Activated T-helper 17 cell treated with anti-CD3 and anti-CD28 coated beads, Interleukin-2, amount 50 U/mL, for 72 hours (primary cell): ENCODE data around the gene KRT3. TPM values are rescaled to one million over a fixed set of nuclear protein-coding genes. Genes with fewer than 3 reads are reported as not detected.

Experiments used
- ATAC-seq: fragments of 150-1000 bp; cut with Tn5 transposase; replicated peaks from 2 replicates; pipeline ENCODE4 v1.10.0; 2021; ENCODE audit warnings: mild to moderate bottlenecking, moderate library complexity
- H3K27ac Mint-ChIP-seq: one replicate; pipeline ENCODE4 v1.8.0; 2022; ENCODE audit warnings: mixed read lengths
- H3K27me3 Mint-ChIP-seq: one replicate; pipeline ENCODE4 v1.8.0; 2022; ENCODE audit warnings: mixed read lengths
- H3K36me3 Mint-ChIP-seq: one replicate; pipeline ENCODE4 v1.8.0; 2022; ENCODE audit warnings: low read depth, mild to moderate bottlenecking, mixed read lengths
- H3K4me1 Mint-ChIP-seq: one replicate; pipeline ENCODE4 v1.8.0; 2022; ENCODE audit warnings: mixed read lengths
- H3K4me3 Mint-ChIP-seq: one replicate; pipeline ENCODE4 v1.8.0; 2022; ENCODE audit warnings: mild to moderate bottlenecking, mixed read lengths
- H3K9me3 Mint-ChIP-seq: one replicate; pipeline ENCODE4 v1.8.0; 2022; ENCODE audit warnings: mixed read lengths
- total RNA-seq, 2 donors: library from RNA; stranded (reverse); gene quantifications; one replicate each; pipeline ENCODE4 v1.2.3, GENCODE V29; 2022

The KRT3 gene
- not detected for total RNA-seq

GRCh38 chr12:52795694-52796428 is at the start of gene KRT3:
Gene KRT3, minus strand, starts transcription at chr12:52796117. Its CDS starts 75 bp downstream, at chr12:52796042.
- H3K4me3 Mint-ChIP-seq: no peak within 1 kb of the TSS

GRCh38 chr12:52844386-52844785 is 48.5 kb upstream of the KRT3 start:
- Mint-ChIP-seq H3K4me1 (no peaks in the 10 kb centered on the region), H3K36me3 (no peaks in the 10 kb centered on the region), H3K9me3 (no peaks in the 10 kb centered on the region), H3K4me3 (no peak overlapping the region), H3K27ac (no peak overlapping the region), H3K27me3 (peaks cover 11% of the 10 kb centered on the region)
- ATAC-seq: no peak

More at GRCh38 chr12:52795694-52796428, at the start of gene KRT3:
- no peak for ATAC-seq
- Mint-ChIP-seq H3K4me1 (no peaks in the 10 kb centered on the region), H3K27me3 (peaks cover 8% of the 10 kb centered on the region), H3K27ac (no peak within 1 kb of the TSS), H3K9me3 (no peaks in the 10 kb centered on the region), H3K36me3 (no peaks in the 10 kb centered on the region)

GRCh38 chr12:52839436-52840105 is 43.7 kb upstream of the KRT3 start:
- Mint-ChIP-seq H3K36me3 (no peaks in the 10 kb centered on the region), H3K27me3 (peaks cover 27% of the 10 kb centered on the region), H3K4me3 (no peak overlapping the region), H3K4me1 (peaks cover 10% of the 10 kb centered on the region), H3K9me3 (no peaks in the 10 kb centered on the region), H3K27ac (no peak overlapping the region)
- ATAC-seq: no peak

GRCh38 chr12:52838609-52839435 is 42.9 kb upstream of the KRT3 start:
- Mint-ChIP-seq H3K4me1 (peaks cover 10% of the 10 kb centered on the region), H3K9me3 (no peaks in the 10 kb centered on the region), H3K36me3 (no peaks in the 10 kb centered on the region), H3K27ac (no peak overlapping the region), H3K27me3 (peaks cover 27% of the 10 kb centered on the region), H3K4me3 (no peak overlapping the region)
- no peak for ATAC-seq

- no peak for ATAC-seq
- peaks cover 10% of the 10 kb centered on the region for H3K4me1 Mint-ChIP-seq
- no peaks in the 10 kb centered on the region for H3K9me3 Mint-ChIP-seq
- no peak overlapping the region for H3K4me3 Mint-ChIP-seq
- H3K27me3 Mint-ChIP-seq: peaks cover 27% of the 10 kb centered on the region
- H3K27ac Mint-ChIP-seq: peak overlapping the region; percentile 25
- H3K36me3 Mint-ChIP-seq: no peaks in the 10 kb centered on the region
Measured at GRCh38 chr12:52837781-52838608, 42.1 kb upstream of the KRT3 start.

- Mint-ChIP-seq H3K27ac (peak overlapping the region; percentile 25), H3K9me3 (no peaks in the 10 kb centered on the region), H3K27me3 (peaks cover 27% of the 10 kb centered on the region), H3K4me1 (peaks cover 10% of the 10 kb centered on the region), H3K4me3 (peak overlapping the region; percentile 38), H3K36me3 (no peaks in the 10 kb centered on the region)
- peak; percentile 37 for ATAC-seq
Measured at GRCh38 chr12:52837413-52837741, 41.5 kb upstream of the KRT3 start.

GRCh38 chr12:52836491-52837412 is 40.8 kb upstream of the KRT3 start:
- Mint-ChIP-seq H3K9me3 (no peaks in the 10 kb centered on the region), H3K4me3 (peak overlapping the region; percentile 38), H3K27me3 (peaks cover 27% of the 10 kb centered on the region), H3K4me1 (peaks cover 10% of the 10 kb centered on the region), H3K27ac (peak overlapping the region; percentile 25), H3K36me3 (no peaks in the 10 kb centered on the region)
- ATAC-seq: peak; percentile 5

GRCh38 chr12:52836042-52836466 is 40.1 kb upstream of the KRT3 start:
- peak overlapping the region; percentile 25 for H3K27ac Mint-ChIP-seq
- no peaks in the 10 kb centered on the region for H3K36me3 Mint-ChIP-seq
- no peaks in the 10 kb centered on the region for H3K9me3 Mint-ChIP-seq
- H3K4me3 Mint-ChIP-seq: peak overlapping the region; percentile 26
- ATAC-seq: peak; percentile 93
- H3K4me1 Mint-ChIP-seq: peaks cover 10% of the 10 kb centered on the region
- peaks cover 27% of the 10 kb centered on the region for H3K27me3 Mint-ChIP-seq

GRCh38 chr12:52835271-52836041 is 39.5 kb upstream of the KRT3 start:
- Mint-ChIP-seq H3K9me3 (no peaks in the 10 kb centered on the region), H3K27me3 (peaks cover 27% of the 10 kb centered on the region), H3K4me3 (peak overlapping the region; percentile 26), H3K27ac (peak overlapping the region; percentile 25), H3K36me3 (no peaks in the 10 kb centered on the region), H3K4me1 (peaks cover 10% of the 10 kb centered on the region)
- ATAC-seq: no peak

- H3K9me3 Mint-ChIP-seq: no peaks in the 10 kb centered on the region
- no peak overlapping the region for H3K4me3 Mint-ChIP-seq
- no peak for ATAC-seq
- peaks cover 10% of the 10 kb centered on the region for H3K4me1 Mint-ChIP-seq
- no peaks in the 10 kb centered on the region for H3K36me3 Mint-ChIP-seq
- peaks cover 23% of the 10 kb centered on the region for H3K27me3 Mint-ChIP-seq
- H3K27ac Mint-ChIP-seq: no peak overlapping the region
Measured at GRCh38 chr12:52834727-52835001, 38.7 kb upstream of the KRT3 start.

GRCh38 chr12:52833922-52834726 is 38.2 kb upstream of the KRT3 start, which contains the start of gene KRT79:
Gene KRT79, minus strand, starts transcription at chr12:52834311. Its CDS starts 51 bp downstream, at chr12:52834260.
- H3K36me3 Mint-ChIP-seq: no peaks in the 10 kb centered on the region
- no peak within 1 kb of the TSS for H3K4me3 Mint-ChIP-seq
- H3K4me1 Mint-ChIP-seq: peaks cover 10% of the 10 kb centered on the region
- no peak within 1 kb of the TSS for H3K27ac Mint-ChIP-seq
- ATAC-seq: no peak
- no peaks in the 10 kb centered on the region for H3K9me3 Mint-ChIP-seq
- peaks cover 17% of the 10 kb centered on the region for H3K27me3 Mint-ChIP-seq
